Measurements from ENCODE around the gene DTD1.

GRCh38 chr20:18632196-18632789 lies 44.4 kb downstream of the DTD1 start:
- TF ChIP-seq CTCF (IDR thresholded peaks at IDR 0.05) (peak; percentile 60 to 93 (median 87)), POLR2A (IDR thresholded peaks at IDR 0.05) (no peak)
